Activated T-cell treated with anti-CD3 and anti-CD28 coated beads, Interleukin-2, amount 50 U/mL, for 1 hour (primary cell): ENCODE data around the gene OVOL1.
"Not testable (repeated sequence)": the region's sequence is repeated elsewhere in the genome, so short reads cannot be mapped to it uniquely, and the experiment has no call there.

Source experiments
- DNase-seq: peaks from one replicate; pipeline ENCODE4 v3.0.0-alpha.2; 2020

OVOL1 gene

GRCh38 chr11:65786786-65787636, at the start of gene OVOL1:
Gene OVOL1 (plus strand): TSS chr11:65787063. CDS start chr11:65787374, 311 bp downstream.
- DNase-seq, result peak; percentile 42

- no peak for DNase-seq
Measured at GRCh38 chr11:65739022-65739421, 47.8 kb upstream of the OVOL1 start.

- no peak for DNase-seq
Measured at GRCh38 chr11:65741185-65741584, 45.7 kb upstream of the OVOL1 start.

- no peak for DNase-seq
Measured at GRCh38 chr11:65742353-65742752, 44.5 kb upstream of the OVOL1 start.

GRCh38 chr11:65743681-65744025, 43.2 kb upstream of the OVOL1 start:
- no peak for DNase-seq

- DNase-seq, result no peak
Measured at GRCh38 chr11:65744026-65744698, 42.7 kb upstream of the OVOL1 start.

- no peak for DNase-seq
Measured at GRCh38 chr11:65744699-65745042, 42.2 kb upstream of the OVOL1 start.

GRCh38 chr11:65745049-65745448, 41.8 kb upstream of the OVOL1 start:
- DNase-seq, result no peak

GRCh38 chr11:65762169-65762568, 24.7 kb upstream of the OVOL1 start:
- not testable (repeated sequence) for DNase-seq

GRCh38 chr11:65762816-65763215, 24.0 kb upstream of the OVOL1 start:
- not testable (repeated sequence) for DNase-seq

GRCh38 chr11:65764434-65764833, 22.4 kb upstream of the OVOL1 start:
- no peak for DNase-seq

GRCh38 chr11:65766535-65766934, 20.3 kb upstream of the OVOL1 start:
- DNase-seq, result no peak

GRCh38 chr11:65767406-65767805, 19.5 kb upstream of the OVOL1 start:
- no peak for DNase-seq

- not testable (repeated sequence) for DNase-seq
Measured at GRCh38 chr11:65767806-65768205, 19.1 kb upstream of the OVOL1 start.

- no peak for DNase-seq
Measured at GRCh38 chr11:65770951-65771567, 15.8 kb upstream of the OVOL1 start.

- no peak for DNase-seq
Measured at GRCh38 chr11:65771589-65772112, 15.2 kb upstream of the OVOL1 start.

- no peak for DNase-seq
Measured at GRCh38 chr11:65773784-65774411, 13.0 kb upstream of the OVOL1 start.

- DNase-seq, result no peak
Measured at GRCh38 chr11:65774525-65775306, 12.1 kb upstream of the OVOL1 start.

GRCh38 chr11:65776196-65776595, 10.7 kb upstream of the OVOL1 start:
- DNase-seq, result no peak

GRCh38 chr11:65776710-65777141, 10.1 kb upstream of the OVOL1 start:
- DNase-seq, result no peak

- DNase-seq, result no peak
Measured at GRCh38 chr11:65777241-65777640, 9.6 kb upstream of the OVOL1 start.

- no peak for DNase-seq
Measured at GRCh38 chr11:65777821-65778361, 9.0 kb upstream of the OVOL1 start.
